Pancreas (tissue), 10 donors: ENCODE measurements around the gene DMD. TPM values are rescaled to one million over a fixed set of nuclear protein-coding genes. Genes with fewer than 3 reads are reported as not detected.

ENCODE experiments used
- ATAC-seq, 4 donors: fragments of 200-7000 bp; cut with Tn5 transposase; one replicate each; pipeline versions ENCODE4 v1.8.0 to v1.9.1; 2020; ENCODE audit warnings: mild to moderate bottlenecking in 4 of 4, moderate library complexity in 4 of 4
- DNase-seq, 6 donors: peaks; one replicate each; pipeline ENCODE4 v3.0.0-alpha.2; 2020
- FAIRE-seq: peaks from 2 replicates; lab custom pipeline; 2012; peaks lifted over from hg19 to GRCh38; lab: Jason Lieb, UNC
- H3K27ac ChIP-seq, 4 donors: fragments of 200-600 bp; sonication (generic); 1 replicate in 3 of 4; 2 replicates in 1 of 4; pipeline versions ENCODE4 v1.5.0 to v1.8.0; 2020
- H3K27me3 ChIP-seq, 4 donors: fragments of 200-600 bp; one replicate each; pipeline ENCODE4 v1.8.0; 2021
- H3K36me3 ChIP-seq, 3 donors: fragments of 200-600 bp; sonication (generic) in 1 of 3; one replicate each; pipeline versions ENCODE4 v1.5.0 to v1.8.0; 2020 to 2021
- H3K4me1 ChIP-seq, 3 donors: fragments of 200-600 bp; one replicate each; pipeline ENCODE4 v1.8.0; 2021
- H3K4me3 ChIP-seq, 4 donors: fragments of 200-600 bp; sonication (generic) in 2 of 4; one replicate each; pipeline versions ENCODE4 v1.5.0 to v1.8.0; 2020 to 2021
- H3K9me3 ChIP-seq, 4 donors: fragments of 200-600 bp; one replicate each; pipeline ENCODE4 v1.8.0; 2021
- CTCF ChIP-seq, 4 donors: fragments of 200-600 bp; sonication (generic) in 3 of 4; IDR thresholded peaks; one replicate each; pipeline versions ENCODE4 v1.5.0 to v1.8.0; 2021; ENCODE audit warnings: antibody characterized with exemption in 4 of 4
- WGBS, 2 donors: extraction: QIAGEN DNeasy Blood & Tissue Kit; methylation state at CpG; one replicate each; pipeline ENCODE4 v1.1.7; 2013; 5-methylcytosine and 5-hydroxymethylcytosine counted together
- intact Hi-C, 3 donors: fragments of 100-400 bp; cut with DNase I; formaldehyde crosslinking; loops; one replicate each; pipeline versions ENCODE4 v1.11.1 to v1.14.2; 2022
- polyA plus RNA-seq, 2 donors: library from polyadenylated mRNA; stranded (reverse); fragments of 200-250 nt; gene quantifications; one replicate each; pipeline ENCODE4 v1.2.3, GENCODE V29; 2013
- total RNA-seq, 6 donors: library from RNA; stranded (reverse); fragmentation: NEBNext Ultra II Directional in 4 of 6; extraction: Animal tissue kit (Norgen Biotek cat#: 25700) in 4 of 6; gene quantifications; one replicate each; pipeline versions ENCODE4 v1.2.1 to v1.2.4, GENCODE V29; 2021 to 2023
- donor health status: healthy with polysubstance abuse.
- donor health status: DM: no; HTN: no; CAD: no; lungs with moderate emphysema.
- donor health status: DM: no; HTN: no; CAD: no.
- donor health status: control.
- donor health status: control.
- donor health status: Bipolar disorder and iron deficiency.
- donor health status: DM: yes; HTN: yes; CAD: no.
- donor health status: DM: no; HTN: no; CAD: no.
- donor health status: DM: no; HTN: no; CAD: no.
- donor health status: DM: yes; HTN: yes; CAD: no.

DMD gene
- total and polyA plus RNA-seq, 8 donors: 9.1 to 46.5 (median 32.1) TPM

GRCh38 chrX:32642283-32642682, 569.1 kb downstream of the DMD start:
- FAIRE-seq (no peak), ATAC-seq (no peak), DNase-seq (no peak)
- Histone ChIP-seq H3K4me1 (no peaks in the 10 kb centered on the region), H3K27me3 (peaks cover 0 to 5% (median 0%) of the 10 kb centered on the region in 4 donors), H3K36me3 (no peaks in the 10 kb centered on the region), H3K27ac (no peak overlapping the region), H3K4me3 (no peak overlapping the region), H3K9me3 (no peaks in the 10 kb centered on the region)
- intact Hi-C loops: no loop called here
- 53 to 71% methylated on average over 3 of the region's 3 CpGs for WGBS, 2 donors
- TF ChIP-seq CTCF (IDR thresholded peaks at IDR 0.05): no peak

- WGBS, 2 donors: 60 to 63% methylated on average over 5 of the region's 5 CpGs
- Histone ChIP-seq H3K27me3 (no peaks in the 10 kb centered on the region), H3K27ac (no peak overlapping the region), H3K36me3 (no peaks in the 10 kb centered on the region), H3K4me1 (no peaks in the 10 kb centered on the region), H3K4me3 (no peak overlapping the region), H3K9me3 (no peaks in the 10 kb centered on the region)
- DNase-seq (no peak), FAIRE-seq (no peak), ATAC-seq (no peak)
- no peak for TF ChIP-seq CTCF (IDR thresholded peaks at IDR 0.05)
- intact Hi-C loops: no loop called here
Measured at GRCh38 chrX:32618154-32618553, 593.2 kb downstream of the DMD start.

GRCh38 chrX:32614707-32615106, 596.6 kb downstream of the DMD start:
- H3K9me3 ChIP-seq: no peaks in the 10 kb centered on the region
- ATAC-seq (no peak), FAIRE-seq (no peak), DNase-seq (no peak)
- no peak overlapping the region for H3K4me3 ChIP-seq
- H3K36me3 ChIP-seq: no peaks in the 10 kb centered on the region
- H3K4me1 ChIP-seq: no peaks in the 10 kb centered on the region
- no peak for TF ChIP-seq CTCF (IDR thresholded peaks at IDR 0.05)
- no peak overlapping the region for H3K27ac ChIP-seq
- WGBS, 2 donors: 48 to 65% methylated on average over 2 of the region's 2 CpGs
- no peaks in the 10 kb centered on the region for H3K27me3 ChIP-seq
- intact Hi-C loops: no loop called here

GRCh38 chrX:32599156-32599555, 612.2 kb downstream of the DMD start:
- 45 to 54% methylated on average over 4 of the region's 4 CpGs for WGBS, 2 donors
- no peak for DNase-seq
- no peak for ATAC-seq
- H3K36me3 ChIP-seq: no peaks in the 10 kb centered on the region
- TF ChIP-seq CTCF (IDR thresholded peaks at IDR 0.05): no peak
- H3K4me3 ChIP-seq: no peak overlapping the region
- no peaks in the 10 kb centered on the region for H3K9me3 ChIP-seq
- intact Hi-C loops: no loop called here
- FAIRE-seq: no peak
- peaks cover 0 to 3% (median 0%) of the 10 kb centered on the region in 4 donors for H3K27me3 ChIP-seq
- H3K4me1 ChIP-seq: no peaks in the 10 kb centered on the region
- no peak overlapping the region for H3K27ac ChIP-seq

- Histone ChIP-seq H3K36me3 (no peaks in the 10 kb centered on the region), H3K4me3 (no peak overlapping the region), H3K9me3 (no peaks in the 10 kb centered on the region), H3K4me1 (no peaks in the 10 kb centered on the region), H3K27me3 (peaks cover 0 to 3% (median 0%) of the 10 kb centered on the region in 4 donors), H3K27ac (no peak overlapping the region)
- TF ChIP-seq CTCF (IDR thresholded peaks at IDR 0.05): no peak
- intact Hi-C loops: no loop called here
- DNase-seq (no peak), FAIRE-seq (no peak), ATAC-seq (no peak)
- 64% methylated on average over 4 of the region's 4 CpGs for WGBS, 2 donors
Measured at GRCh38 chrX:32598707-32599106, 612.6 kb downstream of the DMD start.
